ENCODE results near the gene RCAN2.

Gene RCAN2

DNA sequence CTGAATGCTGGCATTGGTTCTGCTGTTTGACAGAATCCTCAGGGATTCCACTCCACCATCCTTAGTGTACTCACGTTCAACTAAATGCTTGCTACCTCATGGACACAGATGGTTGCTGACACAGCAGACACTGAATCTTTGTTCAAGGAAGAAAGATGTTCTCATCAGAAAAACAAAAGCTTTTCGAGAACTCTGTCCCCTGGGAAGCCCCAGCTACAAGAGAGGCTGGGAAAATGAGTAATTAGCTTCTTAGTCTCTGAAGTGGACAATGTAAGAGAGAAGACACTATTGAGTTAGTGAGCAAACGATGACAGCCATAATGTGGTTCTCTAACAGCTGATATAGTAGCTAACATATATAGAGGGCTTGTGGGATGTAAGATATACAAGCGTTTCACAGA, 289.5 kb downstream of the RCAN2 start:
- no peaks in the 10 kb centered on the region for H3K36me3 Mint-ChIP-seq (ENCODE audit: insufficient read depth)
- no peaks in the 10 kb centered on the region for H3K9me3 Mint-ChIP-seq
- no peak overlapping the region for H3K4me3 Mint-ChIP-seq
- peaks cover 0 to 16% of the 10 kb centered on the region in 2 donors for H3K27me3 Mint-ChIP-seq
- ATAC-seq (replicated peaks) (no peak), DNase-seq (no peak)
- H3K27ac Mint-ChIP-seq, result no peak overlapping the region
- H3K4me1 Mint-ChIP-seq (ENCODE audit: low read depth in 2 of 2), result no peaks in the 10 kb centered on the region

GRCh38 chr6:46199387-46199786, 291.9 kb downstream of the RCAN2 start:
- no peak for ATAC-seq (replicated peaks)
- DNase-seq, result no peak
- no peaks in the 10 kb centered on the region for H3K4me1 Mint-ChIP-seq (ENCODE audit: low read depth in 2 of 2)
- no peaks in the 10 kb centered on the region for H3K36me3 Mint-ChIP-seq (ENCODE audit: insufficient read depth)
- no peaks in the 10 kb centered on the region for H3K9me3 Mint-ChIP-seq
- no peak overlapping the region for H3K4me3 Mint-ChIP-seq
- H3K27me3 Mint-ChIP-seq, result peaks cover 6 to 9% of the 10 kb centered on the region in 2 donors
- no peak overlapping the region for H3K27ac Mint-ChIP-seq

- DNase-seq, result no peak
These were observed 299.3 kb downstream of the RCAN2 start for GRCh38 chr6:46191961-46192360.

DNA sequence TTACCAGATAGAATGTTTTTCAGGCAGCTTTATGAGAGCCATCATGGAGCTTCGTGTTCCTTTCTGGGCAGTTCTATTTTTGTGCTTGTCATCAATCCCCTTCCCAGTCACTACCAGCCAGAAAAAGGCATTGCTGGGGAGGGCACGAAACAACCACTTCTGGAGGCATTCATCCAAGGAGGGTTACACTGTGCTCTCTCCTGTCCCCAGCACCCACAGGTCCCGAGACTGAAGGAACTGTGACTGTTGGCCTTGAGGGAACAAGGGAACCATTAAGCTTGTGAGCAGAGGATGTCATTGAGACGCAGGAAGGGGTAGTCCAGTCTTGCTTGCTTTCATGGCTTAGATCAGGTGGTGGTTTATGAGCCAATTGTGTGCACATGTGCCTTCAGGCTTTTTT, 300.4 kb downstream of the RCAN2 start:
- Mint-ChIP-seq H3K27ac (no peak overlapping the region), H3K4me1 (ENCODE audit: low read depth in 2 of 2) (peaks cover 0 to 2% of the 10 kb centered on the region in 2 donors), H3K36me3 (ENCODE audit: insufficient read depth) (no peaks in the 10 kb centered on the region), H3K4me3 (no peak overlapping the region), H3K27me3 (peaks cover 9 to 11% of the 10 kb centered on the region in 2 donors), H3K9me3 (no peaks in the 10 kb centered on the region)
- ATAC-seq (replicated peaks) (no peak), DNase-seq (no peak)

More at GRCh38 chr6:46191961-46192360, 299.3 kb downstream of the RCAN2 start:
- no peak for ATAC-seq (replicated peaks)
- Mint-ChIP-seq H3K9me3 (no peaks in the 10 kb centered on the region), H3K27me3 (peaks cover 6 to 19% of the 10 kb centered on the region in 2 donors), H3K27ac (no peak overlapping the region), H3K4me1 (ENCODE audit: low read depth in 2 of 2) (peaks cover 0 to 2% of the 10 kb centered on the region in 2 donors), H3K4me3 (no peak overlapping the region), H3K36me3 (ENCODE audit: insufficient read depth) (no peaks in the 10 kb centered on the region)

DNA sequence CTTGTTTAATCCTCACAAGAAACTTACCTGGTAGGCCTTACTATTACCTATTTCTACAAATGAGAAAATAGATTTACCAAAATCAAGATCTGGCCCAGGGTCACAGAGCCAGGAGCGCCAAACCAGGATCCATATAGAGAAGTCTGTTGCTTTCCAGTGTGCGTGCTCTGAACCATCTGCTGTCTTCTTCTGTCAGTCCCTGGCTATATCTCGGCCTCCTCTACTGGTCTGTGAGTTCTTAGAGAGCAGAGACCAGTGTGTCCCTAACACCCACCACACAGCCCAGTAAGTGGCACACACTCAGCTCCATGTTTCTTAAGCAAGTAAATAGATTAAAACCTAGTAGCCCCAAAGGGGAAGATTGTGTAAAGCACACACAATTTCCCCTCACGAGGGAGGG, 301.5 kb downstream of the RCAN2 start:
- DNase-seq (no peak), ATAC-seq (replicated peaks) (no peak)
- H3K9me3 Mint-ChIP-seq, result no peaks in the 10 kb centered on the region
- peaks cover 0 to 2% of the 10 kb centered on the region in 2 donors for H3K4me1 Mint-ChIP-seq (ENCODE audit: low read depth in 2 of 2)
- H3K36me3 Mint-ChIP-seq (ENCODE audit: insufficient read depth), result no peaks in the 10 kb centered on the region
- H3K4me3 Mint-ChIP-seq, result no peak overlapping the region
- H3K27me3 Mint-ChIP-seq, result peaks cover 16 to 20% of the 10 kb centered on the region in 2 donors
- H3K27ac Mint-ChIP-seq, result no peak overlapping the region

GRCh38 chr6:46186583-46186982, 304.7 kb downstream of the RCAN2 start:
- no peaks in the 10 kb centered on the region for H3K36me3 Mint-ChIP-seq (ENCODE audit: insufficient read depth)
- H3K27ac Mint-ChIP-seq, result no peak overlapping the region
- DNase-seq (no peak), ATAC-seq (replicated peaks) (no peak)
- H3K4me3 Mint-ChIP-seq, result no peak overlapping the region
- H3K9me3 Mint-ChIP-seq, result peaks cover 0 to 1% of the 10 kb centered on the region in 2 donors
- peaks cover 24 to 33% of the 10 kb centered on the region in 2 donors for H3K27me3 Mint-ChIP-seq
- no peaks in the 10 kb centered on the region for H3K4me1 Mint-ChIP-seq (ENCODE audit: low read depth in 2 of 2)

GRCh38 chr6:46184114-46184513, 307.1 kb downstream of the RCAN2 start:
- Mint-ChIP-seq H3K27ac (no peak overlapping the region), H3K36me3 (ENCODE audit: insufficient read depth) (no peaks in the 10 kb centered on the region), H3K4me1 (ENCODE audit: low read depth in 2 of 2) (no peaks in the 10 kb centered on the region), H3K4me3 (no peak overlapping the region), H3K27me3 (peaks cover 24 to 33% of the 10 kb centered on the region in 2 donors), H3K9me3 (peaks cover 0 to 1% of the 10 kb centered on the region in 2 donors)
- no peak for ATAC-seq (replicated peaks)
- no peak for DNase-seq

DNA sequence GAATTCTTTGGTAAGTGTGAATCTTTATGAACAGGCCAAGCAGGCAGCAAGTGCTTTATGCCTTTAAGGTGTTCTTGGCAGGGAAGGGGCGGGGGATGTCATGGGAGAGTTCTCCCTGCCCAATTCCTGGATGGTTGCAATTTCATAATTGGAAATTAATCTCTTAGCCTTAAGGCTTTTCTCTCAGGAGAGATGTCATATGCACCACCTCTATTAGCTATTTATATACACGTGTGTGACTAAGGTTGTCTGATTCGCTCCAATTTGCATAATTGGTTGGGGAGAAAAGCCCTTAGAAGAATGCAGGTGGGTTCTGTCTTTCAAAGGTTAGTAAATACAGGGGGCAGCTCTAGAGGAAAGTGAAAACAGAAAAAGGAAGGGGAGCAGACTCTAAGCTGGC, 315.3 kb downstream of the RCAN2 start:
- Mint-ChIP-seq H3K36me3 (ENCODE audit: insufficient read depth) (peaks cover 8% of the 10 kb centered on the region), H3K27ac (peak overlapping the region in 1 of 2 donors; percentile 99), H3K9me3 (no peaks in the 10 kb centered on the region), H3K27me3 (no peaks in the 10 kb centered on the region), H3K4me3 (peak overlapping the region; percentile 78 to 80), H3K4me1 (ENCODE audit: low read depth in 2 of 2) (peaks cover 33 to 49% of the 10 kb centered on the region in 2 donors)
- DNase-seq (no peak), ATAC-seq (replicated peaks) (no peak)

GRCh38 chr6:46175446-46175845, 315.8 kb downstream of the RCAN2 start:
- H3K9me3 Mint-ChIP-seq, result no peaks in the 10 kb centered on the region
- peak; percentile 25 to 34 (median 26) for DNase-seq
- H3K36me3 Mint-ChIP-seq (ENCODE audit: insufficient read depth), result peaks cover 8% of the 10 kb centered on the region
- ATAC-seq (replicated peaks), result peak; percentile 84
- H3K4me3 Mint-ChIP-seq, result peak overlapping the region; percentile 78 to 80
- peaks cover 37 to 52% of the 10 kb centered on the region in 2 donors for H3K4me1 Mint-ChIP-seq (ENCODE audit: low read depth in 2 of 2)
- H3K27me3 Mint-ChIP-seq, result no peaks in the 10 kb centered on the region
- H3K27ac Mint-ChIP-seq, result peak overlapping the region; percentile 99

- Mint-ChIP-seq H3K27ac (peak overlapping the region; percentile 99), H3K27me3 (no peaks in the 10 kb centered on the region), H3K4me3 (peak overlapping the region; percentile 78 to 80), H3K36me3 (ENCODE audit: insufficient read depth) (peaks cover 8% of the 10 kb centered on the region), H3K9me3 (no peaks in the 10 kb centered on the region), H3K4me1 (ENCODE audit: low read depth in 2 of 2) (peaks cover 41 to 58% of the 10 kb centered on the region in 2 donors)
- peak; percentile 19 to 29 (median 28) for DNase-seq
- ATAC-seq (replicated peaks), result peak; percentile 47
These were observed 316.3 kb downstream of the RCAN2 start for GRCh38 chr6:46174904-46175303.

- no peak for DNase-seq
- H3K27ac Mint-ChIP-seq, result no peak overlapping the region
These were observed 319.1 kb downstream of the RCAN2 start for GRCh38 chr6:46172176-46172575.

More at GRCh38 chr6:46172176-46172575, 319.1 kb downstream of the RCAN2 start:
- peaks cover 37 to 61% of the 10 kb centered on the region in 2 donors for H3K4me1 Mint-ChIP-seq (ENCODE audit: low read depth in 2 of 2)
- no peaks in the 10 kb centered on the region for H3K9me3 Mint-ChIP-seq
- H3K36me3 Mint-ChIP-seq (ENCODE audit: insufficient read depth), result peaks cover 8% of the 10 kb centered on the region
- H3K4me3 Mint-ChIP-seq, result peak overlapping the region in 1 of 2 donors; percentile 10
- H3K27me3 Mint-ChIP-seq, result no peaks in the 10 kb centered on the region
- no peak for ATAC-seq (replicated peaks)

Data from effector memory CD8-positive, alpha-beta T cell (primary cell).